Panc1 (cell line): Measurements from ENCODE around the gene PTGIS. TPM values are rescaled to one million over a fixed set of nuclear protein-coding genes. Genes with fewer than 3 reads are reported as not detected.

Source experiments
- ATAC-seq: fragments of 200-7000 bp; cut with Tn5 transposase; 2 replicates; pipeline ENCODE4 v1.9.1; 2020; ENCODE audit warnings: mild to moderate bottlenecking, moderate library complexity
- BruUV-seq: library from RNA; stranded (reverse); fragments of 400-500 nt; replicated peaks from 2 replicates; lab custom pipeline; 2021; lab: Mats Ljungman, UMichigan
- CTCF ChIA-PET: fragments of 300-600 bp; sonication (Branson Sonifier 250); formaldehyde crosslinking; loops from one replicate; lab custom pipeline; 2022; ENCODE audit warnings: antibody characterized with exemption; lab: Charles Lee
- POLR2A ChIA-PET: fragments of 300-600 bp; sonication (Branson Sonifier 250); formaldehyde crosslinking; loops from one replicate; lab custom pipeline; 2022; ENCODE audit warnings: antibody characterized with exemption; lab: Charles Lee
- DNase-seq: peaks from one replicate; pipeline ENCODE4 v3.0.0-alpha.2; 2010; ENCODE audit warnings: low read depth, low spot score
- H3K27ac ChIP-seq: 2 replicates; pipeline ENCODE4 v1.5.1; 2011; ENCODE audit warnings: mild to moderate bottlenecking, low read length, inconsistent platforms
- H3K27me3 ChIP-seq: fragments of 200-500 bp; sonication (Bioruptor generic); 2 replicates; pipeline ENCODE4 v1.6.0; 2014; ENCODE audit warnings: low read length, inconsistent platforms; ENCODE audit not compliant: control insufficient read depth, insufficient read depth
- H3K36me3 ChIP-seq: fragments of 200-500 bp; sonication (Bioruptor generic); 2 replicates; pipeline ENCODE4 v1.5.1; 2014; ENCODE audit warnings: inconsistent platforms, mild to moderate bottlenecking, low read length, moderate library complexity; ENCODE audit not compliant: control insufficient read depth, insufficient read depth
- H3K4me1 ChIP-seq: 2 replicates; pipeline ENCODE4 v1.5.1; 2011; ENCODE audit warnings: inconsistent platforms, mild to moderate bottlenecking, low read length, moderate library complexity; ENCODE audit not compliant: control insufficient read depth, insufficient read depth
- H3K4me3 ChIP-seq, 2 experiments: 2 replicates each; pipeline ENCODE4 v1.5.1; 2011 to 2012; ENCODE audit warnings: low read depth in 2 of 2, low read length in 2 of 2, mild to moderate bottlenecking in 2 of 2, inconsistent platforms in 1 of 2, moderate library complexity in 1 of 2
- H3K9me3 ChIP-seq: fragments of 200-500 bp; sonication (Bioruptor generic); 2 replicates; pipeline ENCODE4 v1.5.1; 2014; ENCODE audit warnings: low read depth, mild to moderate bottlenecking, inconsistent platforms, low read length, moderate library complexity; ENCODE audit not compliant: control insufficient read depth, insufficient read depth
- POLR2AphosphoS5 ChIP-seq: IDR thresholded peaks from 2 replicates; pipeline ENCODE4 v1.6.1; 2012; ENCODE audit warnings: mild to moderate bottlenecking, low read depth, low read length, moderate library complexity
- SIN3A ChIP-seq: IDR thresholded peaks from 2 replicates; pipeline ENCODE4 v1.6.1; 2012; ENCODE audit warnings: low read depth, mild to moderate bottlenecking, low read length, moderate library complexity, borderline replicate concordance; ENCODE audit not compliant: insufficient read depth
- TCF7L2 ChIP-seq: IDR thresholded peaks from 2 replicates; pipeline ENCODE4 v1.6.1; 2011; ENCODE audit warnings: mild to moderate bottlenecking, low read depth, low read length, inconsistent platforms
- in situ Hi-C: cut with HindIII; loops from 2 replicates; pipeline ENCODE4 v1.10.0; 2016; ENCODE audit warnings: low sequenced_read_pairs, low pct_unique_long_range_greater_than_20kb
- intact Hi-C: fragments of 100-400 bp; cut with micrococcal nuclease; formaldehyde crosslinking; loops from one replicate; pipeline ENCODE4 v1.10.0; 2022; ENCODE audit not compliant: unreplicated experiment
- total RNA-seq: library from RNA; stranded (reverse); gene quantifications from one replicate; pipeline ENCODE4 v1.2.1, GENCODE V29; 2021; ENCODE audit not compliant: unreplicated experiment
- TF ChIP-seq, protein P1 (sequence below): fragments of 450-650 bp; IDR thresholded peaks from 2 replicates; pipeline ENCODE4 v1.5.1; 2017; ENCODE audit warnings: mild to moderate bottlenecking
- TF ChIP-seq, protein P2 (sequence below), 2 experiments: IDR thresholded peaks; 2 replicates each; pipeline ENCODE4 v1.6.1; 2011 to 2012; ENCODE audit warnings: low read depth in 2 of 2, control low read depth in 1 of 2, low read length in 1 of 2, mild to moderate bottlenecking in 1 of 2, moderate library complexity in 1 of 2; ENCODE audit not compliant: insufficient read depth in 1 of 2

PTGIS gene
- total RNA-seq, 1 experiment from 2014 or later: 4.4 TPM

DNA sequence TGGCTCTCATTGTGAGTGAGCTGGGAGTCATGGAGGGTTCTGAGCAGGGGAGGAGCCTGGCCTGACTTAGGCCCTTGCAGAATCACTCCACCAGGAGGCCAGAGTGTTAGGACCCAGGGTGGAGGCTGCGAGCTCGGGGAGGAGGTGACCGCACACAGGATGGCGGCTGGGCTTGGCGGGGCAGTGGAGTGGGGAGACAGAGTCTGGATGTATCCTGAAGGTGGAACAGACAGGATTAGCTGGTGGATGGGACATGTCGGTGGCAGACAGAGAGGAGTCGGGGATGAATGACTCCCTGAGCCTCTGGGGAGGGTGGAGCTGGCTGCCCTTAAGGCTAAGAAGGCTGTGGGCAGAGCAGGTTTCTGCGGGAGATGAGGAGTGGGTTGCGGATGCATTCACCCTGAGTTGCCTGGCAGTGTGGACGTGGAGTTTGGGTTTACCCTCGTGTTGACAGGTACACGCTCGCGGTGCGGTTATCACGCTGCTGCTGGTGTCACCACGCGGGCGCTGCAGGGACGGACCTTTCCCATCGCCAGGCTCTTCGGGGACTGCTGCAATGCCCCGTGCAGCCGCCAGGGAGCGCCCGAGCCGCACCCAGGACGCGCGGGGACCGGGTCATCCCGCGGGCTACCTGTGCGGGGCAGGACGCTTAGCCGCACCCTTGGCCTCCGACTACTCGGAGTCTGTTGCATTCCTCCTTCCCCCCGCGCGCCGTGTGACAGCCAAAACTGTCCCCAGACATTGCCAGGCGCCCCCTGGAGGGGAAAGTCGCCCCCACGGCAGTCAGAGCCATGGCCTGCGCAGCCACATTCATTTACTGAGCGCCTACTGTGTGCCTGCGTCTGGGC is 43.0 kb upstream of the PTGIS start:
- no peak overlapping the region; the same call in 1 of the 2 replicates for H3K27ac ChIP-seq
- intact Hi-C loops (loop anchor here (5.0 kb wide), 2 partner anchors 236 to 276 kb away; no protein-coding TSS in a partner anchor), in situ Hi-C loops (no loop called here)
- H3K4me1 ChIP-seq: peaks cover 17% of the 10 kb centered on the region
- no peaks in the 10 kb centered on the region for H3K9me3 ChIP-seq
- no peaks in the 10 kb centered on the region for H3K27me3 ChIP-seq
- ChIA-PET CTCF (interaction anchor here (0.5 to 2.1 kb wide), 17 partner anchors 14 to 460 kb away, joined by 3 to 19 read pairs (median 6); no protein-coding TSS in a partner anchor), POLR2A (interaction anchor here (0.7 kb wide), 1 partner anchor 302 kb away, joined by 4 read pairs; no protein-coding TSS in a partner anchor)
- no TSS peak for BruUV-seq
- ATAC-seq (peak; percentile 90), DNase-seq (peak; percentile 61)
- TF ChIP-seq, protein P1, sequence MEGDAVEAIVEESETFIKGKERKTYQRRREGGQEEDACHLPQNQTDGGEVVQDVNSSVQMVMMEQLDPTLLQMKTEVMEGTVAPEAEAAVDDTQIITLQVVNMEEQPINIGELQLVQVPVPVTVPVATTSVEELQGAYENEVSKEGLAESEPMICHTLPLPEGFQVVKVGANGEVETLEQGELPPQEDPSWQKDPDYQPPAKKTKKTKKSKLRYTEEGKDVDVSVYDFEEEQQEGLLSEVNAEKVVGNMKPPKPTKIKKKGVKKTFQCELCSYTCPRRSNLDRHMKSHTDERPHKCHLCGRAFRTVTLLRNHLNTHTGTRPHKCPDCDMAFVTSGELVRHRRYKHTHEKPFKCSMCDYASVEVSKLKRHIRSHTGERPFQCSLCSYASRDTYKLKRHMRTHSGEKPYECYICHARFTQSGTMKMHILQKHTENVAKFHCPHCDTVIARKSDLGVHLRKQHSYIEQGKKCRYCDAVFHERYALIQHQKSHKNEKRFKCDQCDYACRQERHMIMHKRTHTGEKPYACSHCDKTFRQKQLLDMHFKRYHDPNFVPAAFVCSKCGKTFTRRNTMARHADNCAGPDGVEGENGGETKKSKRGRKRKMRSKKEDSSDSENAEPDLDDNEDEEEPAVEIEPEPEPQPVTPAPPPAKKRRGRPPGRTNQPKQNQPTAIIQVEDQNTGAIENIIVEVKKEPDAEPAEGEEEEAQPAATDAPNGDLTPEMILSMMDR: peak; percentile 100
- TF ChIP-seq SIN3A (peak; percentile 83; the same call in 1 of the 2 replicates), POLR2AphosphoS5 (no peak), TCF7L2 (no peak)
- TF ChIP-seq, protein P2, sequence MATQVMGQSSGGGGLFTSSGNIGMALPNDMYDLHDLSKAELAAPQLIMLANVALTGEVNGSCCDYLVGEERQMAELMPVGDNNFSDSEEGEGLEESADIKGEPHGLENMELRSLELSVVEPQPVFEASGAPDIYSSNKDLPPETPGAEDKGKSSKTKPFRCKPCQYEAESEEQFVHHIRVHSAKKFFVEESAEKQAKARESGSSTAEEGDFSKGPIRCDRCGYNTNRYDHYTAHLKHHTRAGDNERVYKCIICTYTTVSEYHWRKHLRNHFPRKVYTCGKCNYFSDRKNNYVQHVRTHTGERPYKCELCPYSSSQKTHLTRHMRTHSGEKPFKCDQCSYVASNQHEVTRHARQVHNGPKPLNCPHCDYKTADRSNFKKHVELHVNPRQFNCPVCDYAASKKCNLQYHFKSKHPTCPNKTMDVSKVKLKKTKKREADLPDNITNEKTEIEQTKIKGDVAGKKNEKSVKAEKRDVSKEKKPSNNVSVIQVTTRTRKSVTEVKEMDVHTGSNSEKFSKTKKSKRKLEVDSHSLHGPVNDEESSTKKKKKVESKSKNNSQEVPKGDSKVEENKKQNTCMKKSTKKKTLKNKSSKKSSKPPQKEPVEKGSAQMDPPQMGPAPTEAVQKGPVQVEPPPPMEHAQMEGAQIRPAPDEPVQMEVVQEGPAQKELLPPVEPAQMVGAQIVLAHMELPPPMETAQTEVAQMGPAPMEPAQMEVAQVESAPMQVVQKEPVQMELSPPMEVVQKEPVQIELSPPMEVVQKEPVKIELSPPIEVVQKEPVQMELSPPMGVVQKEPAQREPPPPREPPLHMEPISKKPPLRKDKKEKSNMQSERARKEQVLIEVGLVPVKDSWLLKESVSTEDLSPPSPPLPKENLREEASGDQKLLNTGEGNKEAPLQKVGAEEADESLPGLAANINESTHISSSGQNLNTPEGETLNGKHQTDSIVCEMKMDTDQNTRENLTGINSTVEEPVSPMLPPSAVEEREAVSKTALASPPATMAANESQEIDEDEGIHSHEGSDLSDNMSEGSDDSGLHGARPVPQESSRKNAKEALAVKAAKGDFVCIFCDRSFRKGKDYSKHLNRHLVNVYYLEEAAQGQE (IDR thresholded peaks at IDR 0.05; ENCODE audit: insufficient read depth in 1 of 2, low read depth in 2 of 2, low read length in 1 of 2): peak in 1 of 2 experiments; percentile 31; a peak in 1 of 4 replicates
- H3K36me3 ChIP-seq: no peaks in the 10 kb centered on the region
- H3K4me3 ChIP-seq: peak overlapping the region; percentile 27 to 61

DNA sequence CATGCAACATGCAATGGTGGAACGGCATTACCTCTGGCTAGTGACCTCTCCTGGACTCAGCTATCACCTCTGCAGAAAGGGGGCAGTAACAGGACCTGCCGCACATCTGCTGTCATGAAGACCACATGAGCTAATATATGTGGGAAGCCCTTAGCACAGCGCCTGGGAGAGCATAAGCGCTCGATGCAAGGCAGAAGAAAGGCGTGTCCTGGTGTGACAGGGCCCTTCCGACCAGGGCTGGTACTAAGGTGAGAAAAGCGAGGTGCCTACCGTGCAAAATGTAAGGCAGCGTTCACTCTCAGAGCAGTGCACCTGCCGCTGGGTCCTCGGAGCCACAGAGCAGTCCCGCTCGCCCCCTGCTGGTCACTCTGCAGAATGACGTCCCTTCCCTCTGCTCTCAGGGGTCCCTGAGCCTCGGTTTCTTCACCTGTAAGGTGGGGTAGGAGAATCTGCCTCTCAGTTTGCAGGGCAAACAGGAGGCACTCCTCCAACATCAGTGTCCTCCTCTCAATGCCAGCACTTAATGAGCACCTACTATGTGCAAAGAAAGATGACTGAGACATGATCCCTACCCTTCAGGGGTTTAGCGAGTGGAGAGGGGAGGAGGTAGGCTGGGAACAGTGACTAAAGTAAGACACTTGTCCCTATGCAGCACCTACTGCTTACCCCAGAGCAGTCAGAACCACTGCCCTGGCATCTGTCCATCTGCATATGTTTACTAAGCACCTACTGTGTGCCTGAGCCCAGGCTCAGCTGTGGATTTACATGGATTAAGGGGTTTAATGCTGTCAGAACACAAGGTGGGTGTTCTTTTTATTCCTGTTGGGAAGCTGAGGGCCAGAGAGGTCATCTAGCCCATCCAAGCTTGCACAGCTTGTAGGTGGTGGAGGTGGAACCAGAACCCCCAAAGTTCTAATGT is 41.1 kb upstream of the PTGIS start:
- in situ Hi-C loops (no loop called here), intact Hi-C loops (loop anchor here (1.0 to 10.0 kb wide), 2 partner anchors 68 to 274 kb away; no protein-coding TSS in a partner anchor)
- no peaks in the 10 kb centered on the region for H3K9me3 ChIP-seq
- peak overlapping the region in 1 of 2 experiments; percentile 17; a peak in 1 of 4 replicates for H3K4me3 ChIP-seq
- no peaks in the 10 kb centered on the region for H3K36me3 ChIP-seq
- peaks cover 21% of the 10 kb centered on the region for H3K4me1 ChIP-seq
- TF ChIP-seq POLR2AphosphoS5: no peak
- TF ChIP-seq, protein P1: peak; percentile 98
- POLR2A ChIA-PET: interaction anchor here (0.5 kb wide), 1 partner anchor 228 kb away, joined by 12 read pairs; no protein-coding TSS in a partner anchor
- H3K27ac ChIP-seq: no peak overlapping the region
- no TSS peak for BruUV-seq
- CTCF ChIA-PET: interaction anchor here (0.6 to 2.1 kb wide), 9 partner anchors 25 to 451 kb away, joined by 3 to 24 read pairs (median 5); no protein-coding TSS in a partner anchor
- ATAC-seq (peak; percentile 63), DNase-seq (peak; percentile 61)
- H3K27me3 ChIP-seq: no peaks in the 10 kb centered on the region
